Measurements from ENCODE around the gene MOV10L1.

Gene MOV10L1

DNA sequence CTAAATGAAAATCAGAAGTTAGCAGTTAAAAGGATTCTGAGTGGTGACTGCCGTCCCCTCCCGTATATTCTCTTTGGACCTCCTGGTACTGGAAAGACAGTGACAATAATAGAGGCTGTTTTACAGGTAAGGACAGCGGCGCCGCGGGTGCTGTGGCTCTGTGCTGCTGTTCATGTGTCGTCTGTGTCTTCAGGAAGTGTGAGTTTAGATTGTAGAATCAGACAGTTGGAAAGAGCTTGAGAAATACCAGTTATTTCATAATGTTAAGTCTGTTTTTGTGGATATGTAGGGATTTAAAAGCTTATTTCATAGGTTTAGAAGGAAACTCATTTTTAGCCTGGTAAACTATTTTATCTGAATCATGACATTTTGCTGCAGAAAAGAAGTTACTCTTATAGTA lies 53.3 kb downstream of the MOV10L1 start:
- DNase-seq, result no peak
- no peak overlapping the region for H3K4me3 ChIP-seq (ENCODE audit: low read length)
- H3F3A ChIP-seq (ENCODE audit: insufficient read depth, low read length), result peaks cover 13% of the 10 kb centered on the region; the same call in 1 of the 2 replicates
- H3K4me2 ChIP-seq (ENCODE audit: low read depth, low read length), result no peak overlapping the region
- H3K36me3 ChIP-seq (replicated peaks; ENCODE audit: insufficient read depth, low read length), result no peaks in the 10 kb centered on the region
- H3K4me1 ChIP-seq (ENCODE audit: low read length), result peaks cover 15% of the 10 kb centered on the region
- no peak overlapping the region for H3K27ac ChIP-seq (ENCODE audit: low read length)
- no peak overlapping the region for H3K9ac ChIP-seq (ENCODE audit: low read length)
- no peaks in the 10 kb centered on the region for H3K9me3 ChIP-seq (replicated peaks; ENCODE audit: insufficient read depth, low read length)
- H3K27me3 ChIP-seq (replicated peaks; ENCODE audit: insufficient read depth, low read length), result 0 out of 2 replicates have a peak, but pooled peaks cover 4% of the 10 kb centered on the region
- H4K20me1 ChIP-seq (ENCODE audit: insufficient read depth, low read length), result no peaks in the 10 kb centered on the region
- H3K9me2 ChIP-seq (replicated peaks; ENCODE audit: insufficient read depth, low read length), result no peaks in the 10 kb centered on the region
- H2AFZ ChIP-seq (ENCODE audit: low read length), result no peak overlapping the region
- TF ChIP-seq EZH2 (optimal IDR thresholded peaks at IDR 0.05; ENCODE audit: low read depth, low read length) (no peak), EZH2phosphoT487 (IDR thresholded peaks at IDR 0.05; ENCODE audit: low read length) (no peak)
- TF ChIP-seq, protein P1, sequence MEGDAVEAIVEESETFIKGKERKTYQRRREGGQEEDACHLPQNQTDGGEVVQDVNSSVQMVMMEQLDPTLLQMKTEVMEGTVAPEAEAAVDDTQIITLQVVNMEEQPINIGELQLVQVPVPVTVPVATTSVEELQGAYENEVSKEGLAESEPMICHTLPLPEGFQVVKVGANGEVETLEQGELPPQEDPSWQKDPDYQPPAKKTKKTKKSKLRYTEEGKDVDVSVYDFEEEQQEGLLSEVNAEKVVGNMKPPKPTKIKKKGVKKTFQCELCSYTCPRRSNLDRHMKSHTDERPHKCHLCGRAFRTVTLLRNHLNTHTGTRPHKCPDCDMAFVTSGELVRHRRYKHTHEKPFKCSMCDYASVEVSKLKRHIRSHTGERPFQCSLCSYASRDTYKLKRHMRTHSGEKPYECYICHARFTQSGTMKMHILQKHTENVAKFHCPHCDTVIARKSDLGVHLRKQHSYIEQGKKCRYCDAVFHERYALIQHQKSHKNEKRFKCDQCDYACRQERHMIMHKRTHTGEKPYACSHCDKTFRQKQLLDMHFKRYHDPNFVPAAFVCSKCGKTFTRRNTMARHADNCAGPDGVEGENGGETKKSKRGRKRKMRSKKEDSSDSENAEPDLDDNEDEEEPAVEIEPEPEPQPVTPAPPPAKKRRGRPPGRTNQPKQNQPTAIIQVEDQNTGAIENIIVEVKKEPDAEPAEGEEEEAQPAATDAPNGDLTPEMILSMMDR (IDR thresholded peaks at IDR 0.05; ENCODE audit: low read length), result no peak
- no peaks in the 10 kb centered on the region for H3K79me2 ChIP-seq (ENCODE audit: low read length)

DNA sequence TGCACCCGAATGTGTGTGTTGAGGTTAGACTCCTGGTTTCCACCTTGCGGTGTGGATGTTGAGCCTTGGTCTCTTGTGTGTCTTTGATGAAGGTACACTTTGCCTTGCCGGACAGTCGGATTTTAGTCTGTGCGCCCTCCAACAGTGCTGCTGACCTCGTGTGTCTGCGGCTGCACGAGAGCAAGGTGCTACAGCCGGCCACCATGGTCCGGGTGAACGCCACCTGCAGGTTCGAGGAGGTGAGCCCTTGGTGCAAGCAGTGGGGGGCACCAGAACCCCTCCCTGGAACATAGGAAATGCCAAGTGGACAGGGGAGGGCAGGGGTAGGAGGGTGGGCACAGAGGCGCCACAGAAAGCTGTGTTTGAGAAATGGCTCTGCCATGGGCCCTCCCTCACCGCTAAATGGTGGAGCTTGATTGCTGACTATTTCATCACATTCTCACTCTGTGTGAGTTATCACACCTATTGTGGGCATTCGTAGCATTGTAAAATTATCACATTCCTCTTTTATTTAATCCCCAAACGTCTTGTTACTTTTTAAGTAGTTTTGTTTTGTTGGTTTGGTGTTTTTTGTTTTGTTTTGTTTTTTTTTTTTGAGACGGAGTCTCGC lies 54.3 kb downstream of the MOV10L1 start:
- H3K9me3 ChIP-seq (replicated peaks; ENCODE audit: insufficient read depth, low read length), result no peaks in the 10 kb centered on the region
- H4K20me1 ChIP-seq (ENCODE audit: insufficient read depth, low read length), result no peaks in the 10 kb centered on the region
- no peak for TF ChIP-seq EZH2phosphoT487 (IDR thresholded peaks at IDR 0.05; ENCODE audit: low read length)
- TF ChIP-seq EZH2 (optimal IDR thresholded peaks at IDR 0.05; ENCODE audit: low read depth, low read length), result no peak
- TF ChIP-seq, protein P1 (IDR thresholded peaks at IDR 0.05; ENCODE audit: low read length), result no peak
- H3K4me3 ChIP-seq (ENCODE audit: low read length), result no peak overlapping the region
- DNase-seq, result no peak
- no peak overlapping the region for H3K4me2 ChIP-seq (ENCODE audit: low read depth, low read length)
- H3K36me3 ChIP-seq (replicated peaks; ENCODE audit: insufficient read depth, low read length), result no peaks in the 10 kb centered on the region
- no peaks in the 10 kb centered on the region for H3K79me2 ChIP-seq (ENCODE audit: low read length)
- H3K27me3 ChIP-seq (replicated peaks; ENCODE audit: insufficient read depth, low read length), result 0 out of 2 replicates have a peak, but pooled peaks cover 4% of the 10 kb centered on the region
- peaks cover 12% of the 10 kb centered on the region; the same call in 1 of the 2 replicates for H3F3A ChIP-seq (ENCODE audit: insufficient read depth, low read length)
- no peak overlapping the region for H3K9ac ChIP-seq (ENCODE audit: low read length)
- no peak overlapping the region for H2AFZ ChIP-seq (ENCODE audit: low read length)
- peaks cover 13% of the 10 kb centered on the region for H3K4me1 ChIP-seq (ENCODE audit: low read length)
- no peaks in the 10 kb centered on the region for H3K9me2 ChIP-seq (replicated peaks; ENCODE audit: insufficient read depth, low read length)
- H3K27ac ChIP-seq (ENCODE audit: low read length), result no peak overlapping the region

DNA sequence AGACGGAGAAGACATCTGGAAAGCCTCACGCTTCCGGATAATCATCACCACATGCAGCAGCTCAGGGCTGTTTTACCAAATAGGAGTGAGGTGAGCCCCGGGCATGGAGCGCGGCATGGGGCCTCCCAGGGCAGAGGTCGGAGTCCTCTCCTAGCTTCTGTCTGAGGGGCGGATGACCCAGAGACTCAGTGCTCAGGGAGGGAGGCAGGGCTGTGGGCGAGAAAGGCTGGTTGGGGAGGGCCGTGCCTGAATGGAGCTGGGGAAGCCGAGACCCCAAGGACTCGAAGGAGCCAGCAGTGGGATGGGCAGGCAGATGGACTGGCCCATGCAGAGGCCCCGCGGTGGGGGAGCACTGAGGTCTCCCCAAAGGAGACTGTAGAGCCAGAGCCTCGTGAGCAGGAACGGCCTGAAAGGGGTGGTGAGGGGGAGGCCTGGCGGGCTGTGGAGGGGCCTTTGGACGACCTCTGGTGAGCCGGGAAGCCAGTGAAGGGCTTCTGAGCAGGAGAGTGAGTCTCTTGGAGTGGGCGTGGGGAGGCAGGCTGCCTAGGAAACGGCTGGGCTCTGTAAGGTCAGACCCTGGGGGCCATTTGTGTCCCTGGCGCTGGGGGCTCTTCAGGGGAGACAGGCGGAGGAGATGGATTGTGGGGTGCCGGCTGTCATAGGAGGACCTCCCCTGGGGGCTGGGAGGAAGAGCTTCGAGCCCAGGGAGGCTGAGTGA lies 56.1 kb downstream of the MOV10L1 start:
- Histone ChIP-seq H3K9me2 (replicated peaks; ENCODE audit: insufficient read depth, low read length) (no peaks in the 10 kb centered on the region), H3K4me3 (ENCODE audit: low read length) (no peak overlapping the region), H3K27me3 (replicated peaks; ENCODE audit: insufficient read depth, low read length) (peaks cover 19% of the 10 kb centered on the region), H2AFZ (ENCODE audit: low read length) (no peak overlapping the region), H3F3A (ENCODE audit: insufficient read depth, low read length) (no peaks in the 10 kb centered on the region), H3K4me2 (ENCODE audit: low read depth, low read length) (no peak overlapping the region), H3K9ac (ENCODE audit: low read length) (no peak overlapping the region), H3K4me1 (ENCODE audit: low read length) (no peaks in the 10 kb centered on the region), H3K36me3 (replicated peaks; ENCODE audit: insufficient read depth, low read length) (no peaks in the 10 kb centered on the region), H4K20me1 (ENCODE audit: insufficient read depth, low read length) (no peaks in the 10 kb centered on the region), H3K79me2 (ENCODE audit: low read length) (no peaks in the 10 kb centered on the region), H3K9me3 (replicated peaks; ENCODE audit: insufficient read depth, low read length) (no peaks in the 10 kb centered on the region), H3K27ac (ENCODE audit: low read length) (no peak overlapping the region)
- DNase-seq, result no peak
- TF ChIP-seq EZH2 (optimal IDR thresholded peaks at IDR 0.05; ENCODE audit: low read depth, low read length), result no peak
- no peak for TF ChIP-seq EZH2phosphoT487 (IDR thresholded peaks at IDR 0.05; ENCODE audit: low read length)
- TF ChIP-seq, protein P1 (IDR thresholded peaks at IDR 0.05; ENCODE audit: low read length), result no peak

Data from MM.1S (cell line).